Fibroblast of villous mesenchyme (primary cell): ENCODE measurements around the gene EFCC1. TPM values are rescaled to one million over a fixed set of nuclear protein-coding genes. Genes with fewer than 3 reads are reported as not detected.
"Not testable (repeated sequence)": the region's sequence is repeated elsewhere in the genome, so short reads cannot be mapped to it uniquely, and the experiment has no call there.

ENCODE experiments used
- DNase-seq: peaks from one replicate; pipeline ENCODE4 v3.0.0-alpha.2; 2010; ENCODE audit warnings: low read depth
- H3K4me3 ChIP-seq: 2 replicates; pipeline ENCODE4 v1.5.1; 2011; ENCODE audit warnings: low read depth, mild to moderate bottlenecking, low read length
- CTCF ChIP-seq: IDR thresholded peaks from 2 replicates; pipeline ENCODE4 v1.5.1; 2012; ENCODE audit warnings: low read depth, mild to moderate bottlenecking, low read length; ENCODE audit not compliant: insufficient read depth
- total RNA-seq: library from RNA; depleted of rRNA; stranded (reverse); fragments of >200 nt; gene quantifications from 2 replicates; pipeline ENCODE4 v1.2.3, GENCODE V29; 2012

EFCC1 gene
- total RNA-seq, 1 donor: not detected

GRCh38 chr3:129065016-129065719 is 64.1 kb downstream of the EFCC1 start:
- TF ChIP-seq CTCF: no peak
- H3K4me3 ChIP-seq: no peak overlapping the region
- DNase-seq: no peak

GRCh38 chr3:129065720-129066073 is 64.6 kb downstream of the EFCC1 start:
- H3K4me3 ChIP-seq: no peak overlapping the region
- no peak for TF ChIP-seq CTCF
- DNase-seq: no peak

GRCh38 chr3:129067719-129068118 is 66.6 kb downstream of the EFCC1 start:
- not testable (repeated sequence) for DNase-seq, H3K4me3 ChIP-seq

GRCh38 chr3:129068291-129068886 is 67.3 kb downstream of the EFCC1 start:
- TF ChIP-seq CTCF: no peak
- DNase-seq: no peak
- H3K4me3 ChIP-seq: peak overlapping the region; percentile 43

GRCh38 chr3:129069313-129070085 is 68.4 kb downstream of the EFCC1 start:
- H3K4me3 ChIP-seq, DNase-seq: not testable (repeated sequence)

GRCh38 chr3:129070086-129070885 is 69.2 kb downstream of the EFCC1 start:
- no peak for DNase-seq
- TF ChIP-seq CTCF: no peak
- no peak overlapping the region for H3K4me3 ChIP-seq

GRCh38 chr3:129077222-129077621 is 76.1 kb downstream of the EFCC1 start:
- no peak for DNase-seq
- H3K4me3 ChIP-seq: no peak overlapping the region
- TF ChIP-seq CTCF: no peak
